Liver (tissue), 9 donors: Measurements from ENCODE around the gene TNRC6B. TPM values are rescaled to one million over a fixed set of nuclear protein-coding genes. Genes with fewer than 3 reads are reported as not detected.

Experiments used
- DNase-seq: peaks from one replicate; pipeline ENCODE4 v3.0.0-alpha.2; 2017; ENCODE audit warnings: low spot score
- H3K27ac ChIP-seq, 2 donors: one replicate each; pipeline ENCODE4 v1.7.0; 2013; ENCODE audit warnings: inconsistent platforms in 2 of 2, low read length in 2 of 2, control low read depth in 1 of 2, low read depth in 1 of 2, mild to moderate bottlenecking in 1 of 2
- H3K27me3 ChIP-seq, 4 donors: one replicate each; pipeline versions ENCODE4 v1.6.1 to v1.7.0; 2013; ENCODE audit warnings: low read length in 3 of 4, inconsistent platforms in 1 of 4, mild to moderate bottlenecking in 1 of 4, moderate library complexity in 1 of 4; ENCODE audit not compliant: control insufficient read depth in 4 of 4, insufficient read depth in 4 of 4
- H3K36me3 ChIP-seq, 4 donors: one replicate each; pipeline versions ENCODE4 v1.6.1 to v1.7.0; 2013; ENCODE audit warnings: low read length in 3 of 4, mild to moderate bottlenecking in 3 of 4, low read depth in 1 of 4, moderate library complexity in 1 of 4; ENCODE audit not compliant: control insufficient read depth in 4 of 4, insufficient read depth in 3 of 4
- H3K4me1 ChIP-seq, 4 donors: one replicate each; pipeline versions ENCODE4 v1.6.1 to v1.7.0; 2013; ENCODE audit warnings: low read length in 3 of 4, mild to moderate bottlenecking in 3 of 4, moderate library complexity in 1 of 4; ENCODE audit not compliant: control insufficient read depth in 4 of 4, insufficient read depth in 4 of 4
- H3K4me3 ChIP-seq, 3 donors: one replicate each; pipeline versions ENCODE4 v1.6.1 to v1.7.0; 2013; ENCODE audit warnings: low read length in 3 of 3, control low read depth in 1 of 3, low read depth in 1 of 3, mild to moderate bottlenecking in 1 of 3
- H3K9ac ChIP-seq, 2 donors: one replicate each; pipeline ENCODE4 v1.7.0; 2013; ENCODE audit warnings: low read length in 2 of 2, mild to moderate bottlenecking in 2 of 2, moderate library complexity in 2 of 2, control low read depth in 1 of 2, low read depth in 1 of 2
- H3K9me3 ChIP-seq, 4 donors: one replicate each; pipeline versions ENCODE4 v1.6.1 to v1.7.0; 2013; ENCODE audit warnings: low read length in 3 of 4; ENCODE audit not compliant: control insufficient read depth in 4 of 4
- CTCF ChIP-seq: fragments of 150-350 bp; IDR thresholded peaks from 2 replicates; pipeline ENCODE4 v1.5.1; 2017; ENCODE audit warnings: improper control_type of control experiment, low read depth, low read length; ENCODE audit not compliant: missing input control
- EGR1 ChIP-seq, 2 donors: IDR thresholded peaks; 2 replicates each; pipeline ENCODE4 v1.6.1; 2016 to 2018; ENCODE audit warnings: antibody characterized with exemption in 2 of 2, low read depth in 2 of 2
- FOXA1 ChIP-seq: IDR thresholded peaks from 2 replicates; pipeline ENCODE4 v1.6.1; 2016; ENCODE audit warnings: antibody characterized with exemption
- FOXA2 ChIP-seq: IDR thresholded peaks from 2 replicates; pipeline ENCODE4 v1.6.1; 2016; ENCODE audit warnings: antibody characterized with exemption
- GABPA ChIP-seq, 2 donors: IDR thresholded peaks in 1 of 2; conservative IDR thresholded peaks in 1 of 2; 2 replicates each; pipeline ENCODE4 v1.6.1; 2016; ENCODE audit warnings: antibody characterized with exemption in 2 of 2, mild to moderate bottlenecking in 1 of 2, moderate library complexity in 1 of 2
- HNF4A ChIP-seq, 2 donors: conservative IDR thresholded peaks; 2 replicates each; pipeline ENCODE4 v1.6.1; 2016; ENCODE audit warnings: antibody characterized with exemption in 2 of 2, mild to moderate bottlenecking in 2 of 2
- HNF4G ChIP-seq: IDR thresholded peaks from 2 replicates; pipeline ENCODE4 v1.6.1; 2016; ENCODE audit warnings: antibody characterized with exemption
- JUND ChIP-seq, 2 donors: IDR thresholded peaks; 2 replicates each; pipeline ENCODE4 v1.6.1; 2016; ENCODE audit warnings: antibody characterized with exemption in 2 of 2
- NR2F2 ChIP-seq: IDR thresholded peaks from 2 replicates; pipeline ENCODE4 v1.6.1; 2016; ENCODE audit warnings: antibody characterized with exemption
- RAD21 ChIP-seq, 2 donors: IDR thresholded peaks; 2 replicates each; pipeline ENCODE4 v1.6.1; 2016; ENCODE audit warnings: antibody characterized with exemption in 2 of 2, mild to moderate bottlenecking in 2 of 2
- RXRA ChIP-seq, 2 donors: IDR thresholded peaks; 2 replicates each; pipeline ENCODE4 v1.6.1; 2017 to 2018; ENCODE audit warnings: antibody characterized with exemption in 2 of 2, mild to moderate bottlenecking in 1 of 2
- SP1 ChIP-seq: IDR thresholded peaks from 2 replicates; pipeline ENCODE4 v1.6.1; 2018; ENCODE audit warnings: antibody characterized with exemption, mild to moderate bottlenecking
- TAF1 ChIP-seq: conservative IDR thresholded peaks from 2 replicates; pipeline ENCODE4 v1.6.1; 2016; ENCODE audit warnings: antibody characterized with exemption, mild to moderate bottlenecking
- YY1 ChIP-seq: IDR thresholded peaks from 2 replicates; pipeline ENCODE4 v1.6.1; 2016; ENCODE audit warnings: antibody characterized with exemption, mild to moderate bottlenecking
- ZBTB33 ChIP-seq: IDR thresholded peaks from 2 replicates; pipeline ENCODE4 v1.6.1; 2016; ENCODE audit warnings: antibody characterized with exemption
- WGBS: extraction: QIAGEN DNeasy Blood & Tissue Kit; methylation state at CpG from one replicate; pipeline ENCODE4 v1.1.7; 2013; 5-methylcytosine and 5-hydroxymethylcytosine counted together
- polyA plus RNA-seq, 2 donors: library from polyadenylated mRNA; stranded (reverse) in 1 of 2; unstranded in 1 of 2; fragments of 200-250 nt in 1 of 2; fragments of >200 nt in 1 of 2; fragmentation: Nextera tagmentation in 1 of 2; extraction: Ambion mirVana in 1 of 2; gene quantifications; one replicate each; pipeline versions ENCODE4 v1.2.1 to v1.2.3, GENCODE V29; 2013 to 2015
- total RNA-seq, 2 donors: library from RNA; depleted of rRNA; stranded (reverse); fragments of >200 nt; gene quantifications; one replicate each; pipeline ENCODE4 v1.2.3, GENCODE V29; 2014
- TF ChIP-seq, protein P1 (sequence below): IDR thresholded peaks from 2 replicates; pipeline ENCODE4 v1.6.1; 2016; ENCODE audit warnings: antibody characterized with exemption, mild to moderate bottlenecking
- TF ChIP-seq, protein P2 (sequence below): IDR thresholded peaks from 2 replicates; pipeline ENCODE4 v1.6.1; 2016; ENCODE audit warnings: antibody characterized with exemption
- donor health status: healthy.
- donor health status: healthy.
- donor health status: healthy.
- donor health status: healthy.
- donor health status: healthy.

TNRC6B gene
- total and polyA plus RNA-seq, 4 donors = 4.6 to 39.1 (median 26.4) TPM

- Histone ChIP-seq H3K9ac (no peak overlapping the region), H3K9me3 (no peaks in the 10 kb centered on the region), H3K4me3 (no peak overlapping the region), H3K36me3 (peaks cover 3 to 6% (median 5%) of the 10 kb centered on the region in 4 donors), H3K27me3 (no peaks in the 10 kb centered on the region), H3K4me1 (no peaks in the 10 kb centered on the region), H3K27ac (no peak overlapping the region)
- no peak for DNase-seq
- 80% methylated on average over 4 of the region's 4 CpGs for WGBS
- TF ChIP-seq EGR1 (IDR thresholded peaks at IDR 0.05; ENCODE audit: low read depth in 2 of 2) (no peak), HNF4A (conservative IDR thresholded peaks at IDR 0.05) (no peak), YY1 (no peak), FOXA1 (no peak), CTCF (no peak)
- TF ChIP-seq, protein P1, sequence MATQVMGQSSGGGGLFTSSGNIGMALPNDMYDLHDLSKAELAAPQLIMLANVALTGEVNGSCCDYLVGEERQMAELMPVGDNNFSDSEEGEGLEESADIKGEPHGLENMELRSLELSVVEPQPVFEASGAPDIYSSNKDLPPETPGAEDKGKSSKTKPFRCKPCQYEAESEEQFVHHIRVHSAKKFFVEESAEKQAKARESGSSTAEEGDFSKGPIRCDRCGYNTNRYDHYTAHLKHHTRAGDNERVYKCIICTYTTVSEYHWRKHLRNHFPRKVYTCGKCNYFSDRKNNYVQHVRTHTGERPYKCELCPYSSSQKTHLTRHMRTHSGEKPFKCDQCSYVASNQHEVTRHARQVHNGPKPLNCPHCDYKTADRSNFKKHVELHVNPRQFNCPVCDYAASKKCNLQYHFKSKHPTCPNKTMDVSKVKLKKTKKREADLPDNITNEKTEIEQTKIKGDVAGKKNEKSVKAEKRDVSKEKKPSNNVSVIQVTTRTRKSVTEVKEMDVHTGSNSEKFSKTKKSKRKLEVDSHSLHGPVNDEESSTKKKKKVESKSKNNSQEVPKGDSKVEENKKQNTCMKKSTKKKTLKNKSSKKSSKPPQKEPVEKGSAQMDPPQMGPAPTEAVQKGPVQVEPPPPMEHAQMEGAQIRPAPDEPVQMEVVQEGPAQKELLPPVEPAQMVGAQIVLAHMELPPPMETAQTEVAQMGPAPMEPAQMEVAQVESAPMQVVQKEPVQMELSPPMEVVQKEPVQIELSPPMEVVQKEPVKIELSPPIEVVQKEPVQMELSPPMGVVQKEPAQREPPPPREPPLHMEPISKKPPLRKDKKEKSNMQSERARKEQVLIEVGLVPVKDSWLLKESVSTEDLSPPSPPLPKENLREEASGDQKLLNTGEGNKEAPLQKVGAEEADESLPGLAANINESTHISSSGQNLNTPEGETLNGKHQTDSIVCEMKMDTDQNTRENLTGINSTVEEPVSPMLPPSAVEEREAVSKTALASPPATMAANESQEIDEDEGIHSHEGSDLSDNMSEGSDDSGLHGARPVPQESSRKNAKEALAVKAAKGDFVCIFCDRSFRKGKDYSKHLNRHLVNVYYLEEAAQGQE = no peak
These were observed 48.7 kb upstream of the TNRC6B start for GRCh38 chr22:40128989-40129388.

DNA sequence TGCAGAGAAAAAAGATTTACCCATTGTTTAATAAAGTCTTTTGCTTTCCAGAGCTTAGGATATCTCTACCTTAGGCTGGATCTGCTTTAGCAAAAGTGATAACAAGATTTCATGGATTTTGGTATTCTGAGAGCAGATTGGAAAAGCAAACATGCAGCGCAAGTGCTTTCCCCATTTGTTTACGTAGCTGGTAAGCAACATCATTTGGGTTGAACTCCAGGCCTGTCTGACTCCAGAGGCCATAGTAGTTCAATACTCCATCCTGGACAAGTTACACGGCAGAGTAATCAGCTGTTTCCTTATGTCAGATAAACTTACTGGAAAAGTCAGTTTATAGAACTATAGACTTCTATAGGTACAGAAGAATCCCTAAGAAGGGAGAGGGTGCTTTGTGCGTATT is 40.6 kb upstream of the TNRC6B start:
- TF ChIP-seq HNF4A (conservative IDR thresholded peaks at IDR 0.05) (peak; percentile 44 to 56), RAD21 (IDR thresholded peaks at IDR 0.05) (peak; percentile 47 to 60), FOXA1 (peak; percentile 62), CTCF (no peak), HNF4G (no peak), ZBTB33 (no peak), JUND (IDR thresholded peaks at IDR 0.05) (peak in 1 of 2 donors; percentile 39), GABPA (IDR thresholded peaks at IDR 0.05 in 1 of 2, conservative IDR thresholded peaks at IDR 0.05 in 1 of 2) (peak in 1 of 2 donors; percentile 14), RXRA (IDR thresholded peaks at IDR 0.05) (peak; percentile 83 to 86), YY1 (peak; percentile 38), TAF1 (no peak), EGR1 (IDR thresholded peaks at IDR 0.05; ENCODE audit: low read depth in 2 of 2) (no peak), NR2F2 (no peak), FOXA2 (peak; percentile 79), SP1 (peak; percentile 43)
- TF ChIP-seq, protein P2, sequence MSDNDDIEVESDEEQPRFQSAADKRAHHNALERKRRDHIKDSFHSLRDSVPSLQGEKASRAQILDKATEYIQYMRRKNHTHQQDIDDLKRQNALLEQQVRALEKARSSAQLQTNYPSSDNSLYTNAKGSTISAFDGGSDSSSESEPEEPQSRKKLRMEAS = peak; percentile 18
- TF ChIP-seq, protein P1 = peak; percentile 31
- peaks cover 0 to 1% (median 0%) of the 10 kb centered on the region in 4 donors for H3K4me1 ChIP-seq
- DNase-seq = no peak
- H3K36me3 ChIP-seq = peaks cover 0 to 5% (median 3%) of the 10 kb centered on the region in 4 donors
- H3K27ac ChIP-seq = no peak overlapping the region
- H3K27me3 ChIP-seq = no peaks in the 10 kb centered on the region
- no peaks in the 10 kb centered on the region for H3K9me3 ChIP-seq
- WGBS = 48% methylated on average over 4 of the region's 4 CpGs
- H3K9ac ChIP-seq = no peak overlapping the region
- no peak overlapping the region for H3K4me3 ChIP-seq
